HCT116 (cell line): ENCODE data around the gene HSPA4. TPM values are rescaled to one million over a fixed set of nuclear protein-coding genes. Genes with fewer than 3 reads are reported as not detected.

Experiments used
- ATAC-seq: fragments of 200-7000 bp; cut with Tn5 transposase; 2 replicates; pipeline ENCODE4 v1.9.1; 2020; ENCODE audit warnings: mild to moderate bottlenecking, moderate library complexity
- BruUV-seq: library from RNA; stranded (reverse); fragments of 400-500 nt; replicated peaks from 2 replicates; lab custom pipeline; 2021; lab: Mats Ljungman, UMichigan
- CTCF ChIA-PET: fragments of 300-600 bp; sonication (Branson Sonifier 250); formaldehyde crosslinking; loops from one replicate; lab custom pipeline; 2021; ENCODE audit warnings: antibody characterized with exemption; lab: Charles Lee
- POLR2A ChIA-PET: fragments of 300-600, 350-600 bp; sonication (Branson Sonifier 250); formaldehyde crosslinking; loops from one replicate; lab custom pipeline; 2021; ENCODE audit warnings: antibody characterized with exemption; lab: Charles Lee
- RAD21 ChIA-PET, 2 experiments: fragments of 300-600 bp; sonication (Branson Sonifier 250); formaldehyde crosslinking; loops; one replicate each; lab custom pipeline; 2023; ENCODE audit warnings: low total read pairs in 2 of 2; ENCODE audit not compliant: uncharacterized antibody in 2 of 2, unreplicated experiment in 2 of 2, low non-redundant PET in 1 of 2; lab: Charles Lee
- DNase-seq: peaks from one replicate; pipeline ENCODE4 v3.0.0-alpha.2; 2010; ENCODE audit warnings: low read depth, low spot score
- H2AFZ ChIP-seq: fragments of 200-600 bp; shearing (Covaris generic), sonication (generic); 2 replicates; pipeline ENCODE4 v1.6.1; 2017; ENCODE audit warnings: low read depth, mixed run types, mixed read lengths, antibody characterized with exemption, low read length; ENCODE audit not compliant: poor library complexity, severe bottlenecking
- H3K27ac ChIP-seq: 2 replicates; pipeline ENCODE4 v1.5.1; 2012; ENCODE audit warnings: low read depth, low read length
- H3K27me3 ChIP-seq: fragments of 200-600 bp; sonication (generic); 2 replicates; pipeline ENCODE4 v1.6.1; 2016; ENCODE audit warnings: mixed run types, low read length, mixed read lengths; ENCODE audit not compliant: insufficient read depth
- H3K36me3 ChIP-seq, 2 experiments: fragments of 200-500 bp in 1 of 2; fragments of 200-600 bp in 1 of 2; sonication (Bioruptor generic) in 1 of 2; sonication (generic) in 1 of 2; 2 replicates each; pipeline versions ENCODE4 v1.5.1 to v1.6.1; 2014 to 2016; ENCODE audit warnings: low read length in 2 of 2, inconsistent platforms in 1 of 2, mixed read lengths in 1 of 2, mixed run types in 1 of 2; ENCODE audit not compliant: insufficient read depth in 2 of 2, control insufficient read depth in 1 of 2
- H3K4me1 ChIP-seq, 2 experiments: fragments of 200-600 bp in 1 of 2; sonication (generic) in 1 of 2; 2 replicates each; pipeline versions ENCODE4 v1.5.1 to v1.6.1; 2012 to 2017; ENCODE audit warnings: low read length in 2 of 2, inconsistent platforms in 1 of 2, mild to moderate bottlenecking in 1 of 2, mixed read lengths in 1 of 2, mixed run types in 1 of 2, moderate library complexity in 1 of 2; ENCODE audit not compliant: insufficient read depth in 2 of 2, control insufficient read depth in 1 of 2
- H3K4me2 ChIP-seq: fragments of 200-600 bp; sonication (generic); 2 replicates; pipeline ENCODE4 v1.6.1; 2017; ENCODE audit warnings: mixed run types, low read length, mixed read lengths
- H3K4me3 ChIP-seq, 2 experiments: fragments of 200-600 bp in 1 of 2; sonication (generic) in 1 of 2; replicated peaks in 1 of 2; 2 replicates each; pipeline ENCODE4 v1.5.1; 2011 to 2016; ENCODE audit warnings: low read length in 2 of 2, control low read depth in 1 of 2, low read depth in 1 of 2, mild to moderate bottlenecking in 1 of 2, mixed read lengths in 1 of 2, mixed run types in 1 of 2
- H3K79me2 ChIP-seq: fragments of 200-600 bp; sonication (generic); 2 replicates; pipeline ENCODE4 v1.6.1; 2017; ENCODE audit warnings: mild to moderate bottlenecking, mixed run types, low read length, moderate library complexity, mixed read lengths; ENCODE audit not compliant: insufficient read depth
- H3K9ac ChIP-seq: fragments of 200-600 bp; sonication (generic); 2 replicates; pipeline ENCODE4 v1.6.1; 2016; ENCODE audit warnings: low read length, mixed read lengths
- H3K9me2 ChIP-seq: fragments of 200-600 bp; sonication (generic), shearing (Covaris generic); 2 replicates; pipeline ENCODE4 v1.6.1; 2017; ENCODE audit warnings: mixed run types, mild to moderate bottlenecking, moderate library complexity; ENCODE audit not compliant: insufficient read depth
- H3K9me3 ChIP-seq, 2 experiments: fragments of 200-500 bp in 1 of 2; fragments of 200-600 bp in 1 of 2; sonication (Bioruptor generic) in 1 of 2; sonication (generic) in 1 of 2; 2 replicates each; pipeline ENCODE4 v1.6.1; 2014 to 2017; ENCODE audit warnings: low read length in 2 of 2, mixed read lengths in 2 of 2, inconsistent platforms in 1 of 2, low read depth in 1 of 2, mild to moderate bottlenecking in 1 of 2, mixed run types in 1 of 2, moderate library complexity in 1 of 2; ENCODE audit not compliant: control insufficient read depth in 1 of 2, insufficient read depth in 1 of 2
- H4K20me1 ChIP-seq: fragments of 200-600 bp; sonication (generic), shearing (Covaris generic); 2 replicates; pipeline ENCODE4 v1.6.1; 2017; ENCODE audit warnings: mixed run types, mild to moderate bottlenecking, moderate library complexity; ENCODE audit not compliant: insufficient read depth
- EGR1 ChIP-seq: IDR thresholded peaks from 2 replicates; pipeline ENCODE4 v1.6.1; 2012; ENCODE audit warnings: low read depth
- ELF1 ChIP-seq: IDR thresholded peaks from 2 replicates; pipeline ENCODE4 v1.6.1; 2012; ENCODE audit warnings: low read depth, borderline replicate concordance
- EZH2 ChIP-seq: fragments of 200-600 bp; sonication (generic); IDR thresholded peaks from 2 replicates; pipeline ENCODE4 v1.6.1; 2017; ENCODE audit warnings: antibody characterized with exemption, mixed run types
- EZH2phosphoT487 ChIP-seq: fragments of 200-600 bp; IDR thresholded peaks from 2 replicates; pipeline ENCODE4 v1.6.1; 2018; ENCODE audit warnings: antibody characterized with exemption, borderline replicate concordance
- FOSL1 ChIP-seq: IDR thresholded peaks from 2 replicates; pipeline ENCODE4 v1.6.1; 2012; ENCODE audit warnings: low read depth
- JUND ChIP-seq: IDR thresholded peaks from 2 replicates; pipeline ENCODE4 v1.6.1; 2012
- POLR2A ChIP-seq: IDR thresholded peaks from 2 replicates; pipeline ENCODE4 v1.7.0; 2011; ENCODE audit warnings: borderline replicate concordance; ENCODE audit not compliant: insufficient read depth, insufficient read length; ENCODE audit errors: extremely low read depth
- RAD21 ChIP-seq: IDR thresholded peaks from 2 replicates; pipeline ENCODE4 v1.6.1; 2012; ENCODE audit warnings: low read depth, mild to moderate bottlenecking
- REST ChIP-seq: IDR thresholded peaks from 2 replicates; pipeline ENCODE4 v1.6.1; 2012; ENCODE audit warnings: low read depth
- SIN3A ChIP-seq: IDR thresholded peaks from 2 replicates; pipeline ENCODE4 v1.6.1; 2012; ENCODE audit warnings: low read depth
- SP1 ChIP-seq: IDR thresholded peaks from 2 replicates; pipeline ENCODE4 v1.6.1; 2012; ENCODE audit warnings: low read depth
- SRF ChIP-seq: IDR thresholded peaks from 2 replicates; pipeline ENCODE4 v1.6.1; 2012; ENCODE audit warnings: low read depth
- TCF7L2 ChIP-seq: IDR thresholded peaks from 2 replicates; pipeline ENCODE4 v1.7.0; 2011; ENCODE audit warnings: borderline replicate concordance, inconsistent platforms; ENCODE audit not compliant: insufficient read depth, insufficient read length; ENCODE audit errors: extremely low read depth
- ZBTB33 ChIP-seq: IDR thresholded peaks from 2 replicates; pipeline ENCODE4 v1.6.1; 2011; ENCODE audit warnings: mild to moderate bottlenecking, low read length, moderate library complexity; ENCODE audit not compliant: insufficient replicate concordance; ENCODE audit errors: extremely low read depth
- ZFX ChIP-seq: fragments of 450-650 bp; IDR thresholded peaks from 2 replicates; pipeline ENCODE4 v1.6.1; 2017
- intact Hi-C: fragments of 100-400 bp; cut with micrococcal nuclease; formaldehyde crosslinking; loops from 2 replicates; pipeline ENCODE4 v1.10.0; 2022
- total RNA-seq: library from RNA; stranded (reverse); gene quantifications from one replicate; pipeline ENCODE4 v1.2.1, GENCODE V29; 2021; ENCODE audit not compliant: unreplicated experiment
- TF ChIP-seq, protein P1 (sequence below): IDR thresholded peaks from 2 replicates; pipeline ENCODE4 v1.6.1; 2012

HSPA4 gene
- total RNA-seq, 1 experiment from 2014 or later, result 212 TPM

GRCh38 chr5:133030343-133031005 lies 21.3 kb upstream of the HSPA4 start:
- DNase-seq (no peak), ATAC-seq (no peak)
- Histone ChIP-seq H3K27ac (no peak overlapping the region), H3K27me3 (no peaks in the 10 kb centered on the region), H3K9me2 (no peaks in the 10 kb centered on the region), H2AFZ (no peak overlapping the region), H4K20me1 (no peaks in the 10 kb centered on the region), H3K9ac (no peak overlapping the region), H3K9me3 (no peaks in the 10 kb centered on the region), H3K36me3 (no peaks in the 10 kb centered on the region), H3K4me1 (peaks cover under 1 to 10% of the 10 kb centered on the region in 2 experiments; a peak in 2 of 4 replicates), H3K4me2 (no peak overlapping the region), H3K79me2 (peaks cover 3% of the 10 kb centered on the region), H3K4me3 (no peak overlapping the region)
- ChIA-PET POLR2A (interaction anchor here (0.6 to 0.8 kb wide), 2 partner anchors 14 to 67 kb away, joined by 4 read pairs; partner anchors contain the start of gene AFF4), RAD21 (no interaction called here), CTCF (no interaction called here)
- TF ChIP-seq FOSL1 (no peak), EZH2 (no peak), ZFX (no peak), ZBTB33 (no peak), RAD21 (no peak), SP1 (no peak), REST (no peak), EZH2phosphoT487 (no peak), ELF1 (no peak), SIN3A (no peak), JUND (no peak), TCF7L2 (no peak), POLR2A (no peak), EGR1 (no peak), SRF (no peak)
- TF ChIP-seq, protein P1, sequence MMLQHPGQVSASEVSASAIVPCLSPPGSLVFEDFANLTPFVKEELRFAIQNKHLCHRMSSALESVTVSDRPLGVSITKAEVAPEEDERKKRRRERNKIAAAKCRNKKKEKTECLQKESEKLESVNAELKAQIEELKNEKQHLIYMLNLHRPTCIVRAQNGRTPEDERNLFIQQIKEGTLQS, result no peak
- intact Hi-C loops, result no loop called here
- no TSS peak for BruUV-seq
